Stimulated activated CD4-positive, alpha-beta T cell treated with anti-CD3 and anti-CD28 coated beads, TNF-alpha, amount 100 ng/mL, for 1 hour (primary cell): Measurements from ENCODE around the gene DAP.
"Not testable (repeated sequence)": the region's sequence is repeated elsewhere in the genome, so short reads cannot be mapped to it uniquely, and the experiment has no call there.

ENCODE experiments used
- DNase-seq, 3 donors: peaks; one replicate each; pipeline ENCODE4 v3.0.0-alpha.2; 2020; ENCODE audit warnings: low read depth in 3 of 3, low spot score in 1 of 3

DAP gene

DNA sequence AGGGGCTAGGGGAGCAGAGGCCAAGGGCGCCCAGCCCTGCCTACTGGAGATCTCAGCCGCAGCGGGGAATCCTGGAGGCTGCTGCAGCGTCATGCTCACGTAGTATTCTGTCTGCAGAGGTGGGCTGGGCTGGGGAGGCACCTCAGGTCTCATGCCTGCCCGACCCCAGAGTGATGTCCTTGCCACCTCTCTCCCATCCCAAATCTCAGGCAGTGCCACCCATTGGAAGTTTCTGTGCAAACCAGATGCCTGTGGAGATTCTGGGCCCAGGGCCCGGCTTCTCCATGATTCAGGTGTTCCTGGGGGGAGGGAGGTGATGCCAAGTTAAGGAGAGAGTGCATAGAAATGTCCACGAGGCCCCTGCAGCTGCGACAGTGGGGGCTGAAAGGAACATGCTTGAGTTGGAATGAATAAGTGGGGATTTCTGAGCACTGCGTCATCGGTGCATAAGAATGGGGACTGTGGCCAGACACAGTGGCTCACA, 125.1 kb downstream of the DAP start:
- DNase-seq: no peak

DNA sequence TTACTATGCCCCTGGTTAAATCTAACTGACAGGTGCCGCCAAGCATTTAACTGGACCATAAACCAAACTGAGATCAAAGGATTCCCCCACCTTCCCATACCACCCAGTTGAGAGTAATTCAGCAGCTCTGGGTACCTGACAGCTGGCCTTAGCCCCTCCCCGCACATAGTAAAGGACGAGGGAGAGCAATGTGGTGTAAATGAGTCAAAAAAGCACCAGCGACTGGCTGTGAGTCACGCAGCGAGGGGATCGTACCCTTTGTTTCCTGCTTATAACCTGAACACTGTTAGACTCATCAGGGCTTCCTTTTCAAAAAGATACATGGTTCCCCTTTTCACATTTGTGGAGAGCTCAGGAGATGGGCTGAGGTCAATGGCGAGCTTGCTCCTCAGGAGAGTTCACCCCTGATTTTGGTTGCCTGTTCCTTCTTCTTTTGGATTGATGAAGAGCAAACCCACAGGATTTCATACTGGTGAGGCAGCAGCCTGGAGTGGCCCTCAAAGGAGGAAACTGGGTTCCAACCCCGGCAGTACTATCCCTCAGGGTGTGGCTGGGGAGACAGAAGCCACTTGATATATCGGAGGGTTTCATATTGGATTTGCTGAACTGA, 125.7 kb downstream of the DAP start:
- peak in 2 of 3 donors; percentile 4 to 47 for DNase-seq

DNA sequence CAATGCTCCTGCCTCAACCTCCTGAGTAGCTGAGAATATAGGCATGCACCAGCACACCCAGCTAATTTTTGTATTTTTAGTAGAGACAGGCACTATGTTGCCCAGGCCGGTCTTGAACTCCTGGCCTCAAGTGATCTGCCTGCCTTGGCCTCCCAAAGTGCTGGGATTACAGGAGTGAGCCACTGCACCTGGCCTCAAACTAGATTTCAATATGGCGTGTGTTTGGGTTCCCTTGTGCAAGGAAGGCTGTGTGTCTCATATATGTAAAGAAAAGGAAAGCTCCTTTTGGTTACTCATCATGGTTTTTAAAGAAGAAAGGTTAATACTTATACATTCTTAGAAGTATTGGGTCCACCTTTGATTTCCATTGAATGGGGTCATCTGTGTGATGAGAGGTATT, 126.5 kb downstream of the DAP start:
- no peak for DNase-seq

DNA sequence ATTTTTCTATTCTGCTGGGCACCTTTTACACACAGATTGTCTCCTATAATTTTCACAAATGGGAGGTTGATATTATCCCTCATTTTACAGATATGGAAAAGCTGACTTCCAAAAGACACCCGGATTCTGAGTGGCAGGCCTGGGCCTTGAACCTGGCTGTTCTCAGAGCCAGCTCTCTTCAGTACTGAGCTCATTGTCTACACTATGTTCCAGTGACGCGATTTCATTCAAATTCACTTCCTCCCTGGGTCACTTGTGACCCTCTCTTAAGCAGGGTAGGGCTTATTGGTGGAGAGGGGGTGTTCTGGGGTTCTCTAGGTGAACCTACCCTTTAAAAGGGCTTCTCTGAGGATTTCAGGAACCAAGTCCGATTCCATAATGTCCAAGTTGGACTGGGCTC, 127.0 kb downstream of the DAP start:
- no peak for DNase-seq

DNA sequence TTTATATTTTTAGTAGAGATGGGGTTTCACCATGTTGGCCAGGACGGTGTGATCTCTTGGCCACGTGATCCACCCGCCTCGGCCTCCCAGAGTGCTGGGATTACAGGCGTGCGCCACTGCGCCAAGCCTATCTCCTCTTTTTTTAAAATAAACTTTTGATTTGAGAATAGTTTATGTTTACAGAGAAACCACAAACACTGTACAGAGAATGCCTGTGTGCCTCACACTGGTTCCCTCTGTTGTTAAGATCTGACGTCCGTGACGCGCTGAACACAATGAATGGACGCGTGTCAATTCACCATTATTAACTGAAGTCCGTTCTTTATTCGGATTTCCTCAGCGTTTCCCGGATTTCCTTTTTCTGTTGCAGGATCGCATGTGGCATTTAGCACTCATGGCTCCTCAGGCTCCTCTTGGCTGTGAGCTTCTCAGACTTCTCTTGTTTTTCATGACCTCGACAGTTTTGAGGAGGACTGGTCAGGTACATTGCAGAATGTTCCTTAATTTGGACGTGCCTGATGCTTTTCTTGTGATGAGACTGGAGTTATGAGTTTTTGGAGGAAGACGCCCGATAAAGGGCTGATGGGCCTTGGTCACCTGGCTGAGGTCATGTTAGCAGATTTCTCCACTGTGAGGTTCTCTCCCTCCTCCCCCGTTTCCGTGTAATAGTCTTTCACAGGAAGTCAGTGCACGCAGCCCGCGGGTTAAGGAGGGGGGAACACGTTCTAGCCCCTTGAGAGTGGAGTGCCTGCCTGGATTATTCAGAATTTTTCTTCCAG, 127.6 kb downstream of the DAP start:
- DNase-seq: no peak

DNA sequence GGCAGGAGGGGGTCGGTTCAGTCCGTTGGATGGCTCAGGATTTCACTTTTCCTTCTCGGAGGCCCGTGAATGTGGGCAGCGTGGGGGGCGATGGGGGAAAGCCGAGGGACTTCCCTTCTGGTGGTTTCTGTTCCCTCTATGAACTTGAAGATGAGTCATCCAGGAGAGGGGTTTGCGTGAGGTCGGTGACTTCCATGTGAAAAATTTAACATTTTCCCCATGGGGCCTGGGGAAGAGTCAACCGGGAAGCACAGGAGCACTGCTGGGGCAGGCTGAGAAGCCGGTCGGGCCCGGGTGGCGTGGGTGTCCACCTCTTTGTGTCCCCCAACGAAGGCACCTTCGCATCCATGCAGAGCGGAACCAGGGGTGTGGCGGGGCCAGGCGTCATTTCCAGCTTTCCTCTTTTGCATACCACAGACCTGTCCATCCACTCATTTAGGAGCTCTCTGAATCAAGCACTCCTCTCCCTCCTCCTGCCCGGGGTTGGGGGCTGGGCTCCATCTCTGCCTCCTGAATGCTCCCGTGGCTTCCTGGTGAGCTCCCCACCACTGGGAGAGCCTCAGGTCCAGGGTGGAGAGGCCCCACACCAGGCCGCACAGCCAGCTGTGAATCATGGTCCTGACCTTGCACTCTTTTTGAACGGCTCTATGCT, 128.8 kb downstream of the DAP start:
- peak in 1 of 3 donors; percentile 15 for DNase-seq

DNA sequence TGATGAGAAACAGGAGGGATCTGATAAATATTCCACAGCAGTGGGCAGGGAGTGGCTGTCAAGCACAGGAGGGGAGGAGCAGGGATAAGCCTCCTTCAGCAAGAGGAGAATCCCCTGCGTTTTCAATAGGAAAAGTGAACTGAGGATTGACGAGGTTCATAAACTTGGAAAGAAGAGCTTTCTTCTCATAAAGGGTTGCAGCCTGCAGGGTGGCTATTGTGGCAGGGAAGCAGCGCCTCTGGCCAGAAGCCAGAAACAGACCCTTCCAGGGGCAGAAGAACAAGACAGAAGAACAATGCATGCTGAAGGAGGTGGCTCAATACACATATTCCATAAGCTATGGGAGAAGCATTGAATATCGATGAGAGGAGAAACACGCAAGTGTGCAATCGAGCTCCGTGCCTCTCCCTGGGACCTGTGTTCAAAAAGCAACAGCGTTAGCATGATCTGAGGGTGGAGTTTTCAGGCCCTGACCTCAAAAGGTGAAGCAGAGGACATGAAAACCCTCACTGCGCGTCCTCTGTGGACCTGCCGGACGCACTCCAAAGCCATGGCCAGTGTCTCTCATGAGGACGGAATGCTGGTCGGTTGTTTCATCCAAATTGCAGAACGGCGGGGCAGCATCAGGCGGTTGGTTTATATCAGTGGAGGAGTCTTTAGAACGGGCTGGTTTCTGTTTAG, 129.6 kb downstream of the DAP start:
- no peak for DNase-seq

DNA sequence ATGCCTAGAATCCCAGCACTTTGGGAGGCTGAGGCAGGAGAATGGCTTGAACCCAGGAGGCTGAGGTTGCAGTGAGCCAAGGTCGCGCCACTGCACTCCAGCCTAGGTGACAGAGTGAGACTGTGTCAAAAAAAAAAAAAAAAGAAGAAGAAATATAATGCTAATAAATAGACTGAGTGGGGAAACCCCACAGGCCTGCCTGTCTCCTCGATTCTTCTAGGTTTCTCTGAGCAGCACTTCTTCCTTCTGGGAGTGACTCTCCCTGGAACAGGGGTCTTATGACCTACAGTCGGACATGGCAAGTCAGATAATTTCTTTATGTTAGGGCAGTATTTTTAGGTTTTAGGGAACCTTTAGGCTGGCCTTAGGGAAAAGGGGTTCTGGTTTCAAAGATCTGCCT, 130.3 kb downstream of the DAP start:
- not testable (repeated sequence) for DNase-seq

DNA sequence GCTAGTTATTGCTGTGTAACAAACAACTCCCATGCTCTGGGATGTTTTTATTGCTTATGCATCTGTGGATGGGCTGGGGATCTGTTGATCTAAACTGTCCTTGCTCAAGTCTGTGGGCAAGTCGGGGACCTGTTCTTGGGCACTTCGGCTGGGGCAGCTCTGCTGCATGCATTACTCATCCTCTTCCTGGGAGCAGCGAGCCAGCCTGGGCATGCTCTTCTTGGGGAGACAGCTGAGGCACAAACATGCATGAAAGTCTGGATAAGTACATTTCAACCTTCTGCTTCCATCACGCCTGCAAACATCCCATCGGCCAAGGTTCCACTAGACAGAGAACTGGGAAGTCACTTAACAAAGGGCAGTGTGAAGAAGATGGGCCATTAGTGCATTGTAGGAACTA, 130.9 kb downstream of the DAP start:
- no peak for DNase-seq

DNA sequence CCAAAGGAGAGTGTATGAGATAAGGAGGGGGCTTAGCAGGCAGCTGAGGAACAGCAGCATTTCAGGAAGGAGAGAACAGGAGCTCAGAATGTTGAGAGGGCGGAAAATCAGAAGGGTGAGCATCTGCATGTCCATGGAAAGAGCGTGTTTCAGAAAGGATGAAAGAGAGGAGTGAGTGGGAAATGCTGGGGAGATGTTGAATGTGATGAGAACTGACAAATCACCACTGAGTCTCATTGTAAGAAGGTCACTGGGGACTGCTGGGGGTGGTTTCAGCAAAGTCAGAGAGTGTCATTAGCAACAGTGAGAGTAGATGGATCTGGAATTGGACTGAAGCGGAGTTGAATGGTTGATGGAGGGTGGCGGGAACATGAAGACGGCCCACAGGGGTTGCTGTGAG, 131.4 kb downstream of the DAP start:
- DNase-seq: no peak
